22Rv1 (cell line): ENCODE measurements around the gene RGS11.
A peak's percentile ranks its signal among the peaks of the same experiment; 100 is the strongest.

Experiments
- H3K27ac ChIP-seq: fragments of 450-650 bp; 2 replicates; pipeline ENCODE4 v1.5.1; 2017
- CTCF ChIP-seq: fragments of 450-650 bp; IDR thresholded peaks from 2 replicates; pipeline ENCODE4 v1.5.1; 2017; ENCODE audit warnings: mild to moderate bottlenecking
- ZFX ChIP-seq: fragments of 450-650 bp; IDR thresholded peaks from 2 replicates; pipeline ENCODE4 v1.6.1; 2017; ENCODE audit warnings: antibody characterized with exemption, borderline replicate concordance

The RGS11 gene

GRCh38 chr16:284204-285120 lies 8.7 kb upstream of the RGS11 start:
- TF ChIP-seq ZFX (no peak), CTCF (no peak)
- no peak overlapping the region for H3K27ac ChIP-seq

- H3K27ac ChIP-seq: no peak within 1 kb of the TSS
- no peak for TF ChIP-seq CTCF
- no peak for TF ChIP-seq ZFX
Measured at GRCh38 chr16:283033-283805, 7.5 kb upstream of the RGS11 start, which contains the start of gene PDIA2. TSS of gene PDIA2 (plus strand) at chr16:283164. CDS start at chr16:283170, 6 bp downstream.

GRCh38 chr16:282491-282890 lies 6.7 kb upstream of the RGS11 start:
- TF ChIP-seq CTCF (no peak), ZFX (no peak)
- no peak overlapping the region for H3K27ac ChIP-seq

- TF ChIP-seq ZFX (no peak), CTCF (no peak)
Measured at GRCh38 chr16:281660-282255, 6.0 kb upstream of the RGS11 start.

GRCh38 chr16:280991-281659 lies 5.4 kb upstream of the RGS11 start:
- TF ChIP-seq ZFX (no peak), CTCF (no peak)
- peak overlapping the region; percentile 52 for H3K27ac ChIP-seq

More at GRCh38 chr16:281660-282255, 6.0 kb upstream of the RGS11 start:
- no peak overlapping the region for H3K27ac ChIP-seq

- TF ChIP-seq CTCF (no peak), ZFX (no peak)
- peak within 1 kb of the TSS; percentile 52 for H3K27ac ChIP-seq
Measured at GRCh38 chr16:280552-280951, 4.8 kb upstream of the RGS11 start, which contains the start of gene ARHGDIG. TSS of gene ARHGDIG (plus strand) at chr16:280591. CDS start at chr16:280681, 90 bp downstream.
